Neural cell (in vitro differentiated cells): ENCODE data around the gene ANKMY1. TPM values are rescaled to one million over a fixed set of nuclear protein-coding genes. Genes with fewer than 3 reads are reported as not detected.

ENCODE experiments used
- H2AFZ ChIP-seq: fragments of 200-600, 300-800 bp; sonication (generic), shearing (Covaris generic); 2 replicates; pipeline ENCODE4 v1.6.0; 2014; ENCODE audit warnings: low read depth, mild to moderate bottlenecking, antibody characterized with exemption, low read length, moderate library complexity
- H3F3A ChIP-seq: fragments of 200-600 bp; shearing (Covaris generic); 2 replicates; pipeline ENCODE4 v1.6.1; 2016; ENCODE audit warnings: mild to moderate bottlenecking, moderate library complexity, mixed read lengths, antibody characterized with exemption, low read length; ENCODE audit not compliant: insufficient read depth, poor library complexity, severe bottlenecking
- H3K27ac ChIP-seq: fragments of 200-600, 300-800 bp; sonication (generic), shearing (Covaris generic); 2 replicates; pipeline ENCODE4 v1.5.1; 2014; ENCODE audit warnings: mild to moderate bottlenecking, low read length, moderate library complexity
- H3K27me3 ChIP-seq: fragments of 300-800, 200-600 bp; sonication (generic), shearing (Covaris generic); 2 replicates; pipeline ENCODE4 v1.6.0; 2014; ENCODE audit warnings: mild to moderate bottlenecking, low read depth, low read length, moderate library complexity; ENCODE audit not compliant: insufficient read depth
- H3K36me3 ChIP-seq: fragments of 300-800, 200-600 bp; sonication (generic), shearing (Covaris generic); 2 replicates; pipeline ENCODE4 v1.5.1; 2014; ENCODE audit warnings: mild to moderate bottlenecking, antibody characterized with exemption, low read length, moderate library complexity; ENCODE audit not compliant: insufficient read depth
- H3K4me2 ChIP-seq: fragments of 300-800, 200-600 bp; sonication (generic), shearing (Covaris generic); 2 replicates; pipeline ENCODE4 v1.6.0; 2014; ENCODE audit warnings: mild to moderate bottlenecking, low read length
- H3K4me3 ChIP-seq: fragments of 300-800, 200-600 bp; sonication (generic), shearing (Covaris generic); 2 replicates; pipeline ENCODE4 v1.5.1; 2014; ENCODE audit warnings: mild to moderate bottlenecking, low read length, moderate library complexity
- H3K79me2 ChIP-seq: fragments of 200-600 bp; shearing (Covaris generic); replicated peaks from 2 replicates; pipeline ENCODE4 v1.6.0; 2014; ENCODE audit warnings: mild to moderate bottlenecking, low read length, moderate library complexity; ENCODE audit not compliant: insufficient read depth
- H3K9ac ChIP-seq: fragments of 300-800, 200-600 bp; sonication (generic), shearing (Covaris generic); 2 replicates; pipeline ENCODE4 v1.6.1; 2016; ENCODE audit warnings: mild to moderate bottlenecking, low read length, mixed read lengths
- H3K9me2 ChIP-seq: fragments of 200-600 bp; shearing (Covaris generic); 2 replicates; pipeline ENCODE4 v1.6.1; 2016; ENCODE audit warnings: mild to moderate bottlenecking, low read length, mixed read lengths; ENCODE audit not compliant: insufficient read depth
- H3K9me3 ChIP-seq: fragments of 200-600, 300-800 bp; sonication (generic), shearing (Covaris generic); 2 replicates; pipeline ENCODE4 v1.6.1; 2016; ENCODE audit warnings: mild to moderate bottlenecking, mixed run types, low read length, moderate library complexity, mixed read lengths
- H4K20me1 ChIP-seq: fragments of 200-600 bp; shearing (Covaris generic); 2 replicates; pipeline ENCODE4 v1.6.1; 2016; ENCODE audit warnings: mild to moderate bottlenecking, mixed run types; ENCODE audit not compliant: insufficient read depth
- CTCF ChIP-seq: fragments of 450-650 bp; IDR thresholded peaks from 2 replicates; pipeline ENCODE4 v1.5.1; 2014; ENCODE audit warnings: antibody characterized with exemption, mild to moderate bottlenecking, moderate library complexity; ENCODE audit not compliant: poor library complexity, severe bottlenecking
- EP300 ChIP-seq: fragments of 450-650 bp; conservative IDR thresholded peaks from 2 replicates; pipeline ENCODE4 v1.6.1; 2014; ENCODE audit warnings: antibody characterized with exemption, mild to moderate bottlenecking, moderate library complexity; ENCODE audit not compliant: poor library complexity, severe bottlenecking
- EZH2 ChIP-seq: fragments of 200-600, 300-800 bp; shearing (Covaris generic), sonication (generic); IDR thresholded peaks from 2 replicates; pipeline ENCODE4 v1.6.1; 2014; ENCODE audit warnings: antibody characterized with exemption, low read length, borderline replicate concordance, mild to moderate bottlenecking; ENCODE audit not compliant: insufficient read depth, poor library complexity, severe bottlenecking
- MXI1 ChIP-seq: fragments of 450-650 bp; conservative IDR thresholded peaks from 2 replicates; pipeline ENCODE4 v1.6.1; 2014; ENCODE audit warnings: antibody characterized with exemption, mild to moderate bottlenecking; ENCODE audit not compliant: poor library complexity, severe bottlenecking
- POLR2AphosphoS5 ChIP-seq: IDR thresholded peaks from 2 replicates; pipeline ENCODE4 v1.6.1; 2012
- RAD21 ChIP-seq: fragments of 450-650 bp; conservative IDR thresholded peaks from 2 replicates; pipeline ENCODE4 v1.6.1; 2014; ENCODE audit warnings: antibody characterized with exemption, mild to moderate bottlenecking, moderate library complexity
- REST ChIP-seq: IDR thresholded peaks from 2 replicates; pipeline ENCODE4 v1.6.1; 2012; ENCODE audit warnings: borderline replicate concordance
- SMC3 ChIP-seq: fragments of 450-650 bp; conservative IDR thresholded peaks from 2 replicates; pipeline ENCODE4 v1.6.1; 2014; ENCODE audit warnings: antibody characterized with exemption, mild to moderate bottlenecking, moderate library complexity; ENCODE audit not compliant: poor library complexity
- TAF1 ChIP-seq: IDR thresholded peaks from 2 replicates; pipeline ENCODE4 v1.6.1; 2012; ENCODE audit warnings: low read depth
- polyA plus RNA-seq: library from polyadenylated mRNA; depleted of rRNA; stranded (reverse); fragments of >200 nt; gene quantifications from 2 replicates; pipeline ENCODE4 v1.2.3, GENCODE V29; 2014

ANKMY1 gene
- polyA plus RNA-seq, 1 donor from 2014 or later: 6.6 TPM

GRCh38 chr2:240520130-240520973, 37.4 kb downstream of the ANKMY1 start:
- Histone ChIP-seq H3K27ac (no peak overlapping the region), H3K36me3 (peaks cover 2% of the 10 kb centered on the region), H3K79me2 (no peaks in the 10 kb centered on the region), H3K27me3 (peaks cover 11% of the 10 kb centered on the region), H3K9ac (no peak overlapping the region), H3K9me3 (peaks cover 5% of the 10 kb centered on the region), H3K4me2 (no peak overlapping the region), H3K4me3 (peak overlapping the region; percentile 34), H3F3A (no peaks in the 10 kb centered on the region), H4K20me1 (no peaks in the 10 kb centered on the region), H3K9me2 (no peaks in the 10 kb centered on the region), H2AFZ (no peak overlapping the region)
- TF ChIP-seq SMC3 (no peak), MXI1 (no peak), TAF1 (no peak), RAD21 (no peak), EP300 (no peak), EZH2 (no peak), CTCF (no peak), REST (no peak), POLR2AphosphoS5 (no peak)

- H3K27me3 ChIP-seq: peaks cover 11% of the 10 kb centered on the region
- no peaks in the 10 kb centered on the region for H4K20me1 ChIP-seq
- no peaks in the 10 kb centered on the region for H3F3A ChIP-seq
- no peak overlapping the region for H2AFZ ChIP-seq
- TF ChIP-seq EP300 (no peak), RAD21 (no peak), POLR2AphosphoS5 (no peak), CTCF (no peak), TAF1 (no peak), EZH2 (no peak), SMC3 (no peak), MXI1 (no peak), REST (no peak)
- H3K9me2 ChIP-seq: no peaks in the 10 kb centered on the region
- no peak overlapping the region for H3K4me2 ChIP-seq
- no peak overlapping the region for H3K4me3 ChIP-seq
- H3K79me2 ChIP-seq: no peaks in the 10 kb centered on the region
- no peaks in the 10 kb centered on the region for H3K36me3 ChIP-seq
- H3K9me3 ChIP-seq: peaks cover 2% of the 10 kb centered on the region
- H3K9ac ChIP-seq: no peak overlapping the region
- H3K27ac ChIP-seq: no peak overlapping the region
These were observed 38.2 kb downstream of the ANKMY1 start for GRCh38 chr2:240519396-240520129.
